GM12878 (cell line): ENCODE data around the gene SBK2. TPM values are rescaled to one million over a fixed set of nuclear protein-coding genes. Genes with fewer than 3 reads are reported as not detected.

Experiments
- CEBPB ChIP-seq, 2 experiments: fragments of 150-350 bp in 1 of 2; IDR thresholded peaks; 2 replicates each; pipeline ENCODE4 v1.6.1; 2012 to 2014; ENCODE audit warnings: low read depth in 2 of 2, low read length in 2 of 2, borderline replicate concordance in 1 of 2, inconsistent platforms in 1 of 2
- CHD2 ChIP-seq: IDR thresholded peaks from 2 replicates; pipeline ENCODE4 v1.6.1; 2011; ENCODE audit warnings: low read depth, low read length, improper control_type of control experiment, borderline replicate concordance
- KAT2A ChIP-seq: conservative IDR thresholded peaks from 2 replicates; pipeline ENCODE4 v1.6.1; 2011; ENCODE audit warnings: low read depth, low read length; ENCODE audit not compliant: control insufficient read depth
- KDM1A ChIP-seq: fragments of 200-600 bp; sonication (generic); IDR thresholded peaks from 2 replicates; pipeline ENCODE4 v1.6.1; 2016; ENCODE audit warnings: borderline replicate concordance
- MEF2B ChIP-seq: fragments of 450-650 bp; IDR thresholded peaks from 2 replicates; pipeline ENCODE4 v1.6.1; 2018; ENCODE audit warnings: mild to moderate bottlenecking, moderate library complexity; ENCODE audit not compliant: partially characterized antibody, poor library complexity, severe bottlenecking
- MLLT1 ChIP-seq: fragments of 450-650 bp; IDR thresholded peaks from 2 replicates; pipeline ENCODE4 v1.6.1; 2016; ENCODE audit warnings: mild to moderate bottlenecking
- MTA2 ChIP-seq: fragments of 450-650 bp; IDR thresholded peaks from 2 replicates; pipeline ENCODE4 v1.6.1; 2016; ENCODE audit warnings: low read depth, mild to moderate bottlenecking, moderate library complexity
- MTA3 ChIP-seq: IDR thresholded peaks from 2 replicates; pipeline ENCODE4 v1.6.1; 2012; ENCODE audit warnings: low read length, inconsistent platforms, borderline replicate concordance
- NFYA ChIP-seq: IDR thresholded peaks from 2 replicates; pipeline ENCODE4 v1.6.1; 2011; ENCODE audit warnings: low read depth, mild to moderate bottlenecking, low read length, improper control_type of control experiment, borderline replicate concordance
- NKRF ChIP-seq: fragments of 450-650 bp; conservative IDR thresholded peaks from 2 replicates; pipeline ENCODE4 v1.6.1; 2017; ENCODE audit warnings: mild to moderate bottlenecking, moderate library complexity
- NRF1 ChIP-seq: conservative IDR thresholded peaks from 2 replicates; pipeline ENCODE4 v1.6.1; 2011; ENCODE audit warnings: mild to moderate bottlenecking, low read depth, low read length, improper control_type of control experiment
- POLR2AphosphoS5 ChIP-seq: IDR thresholded peaks from 2 replicates; pipeline ENCODE4 v1.6.1; 2011; ENCODE audit warnings: mild to moderate bottlenecking, low read length, inconsistent platforms
- POU2F2 ChIP-seq: IDR thresholded peaks from 3 replicates; pipeline ENCODE4 v1.6.1; 2011; ENCODE audit warnings: low read depth, mild to moderate bottlenecking, low read length, borderline replicate concordance
- STAT3 ChIP-seq: IDR thresholded peaks from 2 replicates; pipeline ENCODE4 v1.6.1; 2011; ENCODE audit warnings: low read depth, low read length, improper control_type of control experiment
- USF1 ChIP-seq: IDR thresholded peaks from 2 replicates; pipeline ENCODE4 v1.6.1; 2011; ENCODE audit warnings: borderline replicate concordance, low read depth, mild to moderate bottlenecking, moderate library complexity, mixed read lengths, low read length; ENCODE audit not compliant: insufficient read depth; ENCODE audit errors: extremely low read length
- ZBED1 ChIP-seq: IDR thresholded peaks from 2 replicates; pipeline ENCODE4 v1.6.1; 2016; ENCODE audit warnings: borderline replicate concordance
- ZBTB40 ChIP-seq: fragments of 450-650 bp; IDR thresholded peaks from 2 replicates; pipeline ENCODE4 v1.6.1; 2016; ENCODE audit warnings: mild to moderate bottlenecking, moderate library complexity, borderline replicate concordance
- ZZZ3 ChIP-seq: IDR thresholded peaks from 2 replicates; pipeline ENCODE4 v1.6.1; 2011; ENCODE audit warnings: low read depth; ENCODE audit not compliant: control insufficient read depth, insufficient read length
- polyA plus RNA-seq, 11 experiments: library from polyadenylated mRNA; depleted of rRNA in 4 of 11; unstranded in 6 of 11; stranded (reverse) in 5 of 11; fragments of >200 nt; fragmentation: Nextera tagmentation in 4 of 11; fragmentation: Illumina TruSeq in 1 of 11; extraction: Ambion mirVana in 4 of 11; extraction: Trizol in 1 of 11; gene quantifications; 1 replicate in 1 of 11; 2 replicates in 10 of 11; pipeline versions ENCODE4 v1.2.1 to v1.2.3, GENCODE V29; 2011 to 2016; ENCODE audit warnings: inconsistent platforms in 2 of 11, missing spikeins in 2 of 11, low read depth in 1 of 11
- total RNA-seq, 4 experiments: library from RNA; depleted of rRNA in 3 of 4; stranded (reverse); fragments of >200 nt in 3 of 4; fragmentation: Illumina TruSeq in 1 of 4; extraction: Trizol in 1 of 4; gene quantifications; 2 replicates each; pipeline versions ENCODE4 v1.2.1 to v1.2.3, GENCODE V29; 2013 to 2021
- TF ChIP-seq, protein P1 (sequence below), 3 experiments: IDR thresholded peaks in 2 of 3; conservative IDR thresholded peaks in 1 of 3; 2 replicates each; pipeline ENCODE4 v1.5.1; 2011; ENCODE audit warnings: low read depth in 3 of 3, low read length in 3 of 3, mild to moderate bottlenecking in 3 of 3, control low read depth in 2 of 3, moderate library complexity in 2 of 3, inconsistent platforms in 1 of 3, mixed read lengths in 1 of 3; ENCODE audit not compliant: control insufficient read depth in 2 of 3, insufficient read depth in 1 of 3; ENCODE audit errors: extremely low read depth in 1 of 3

Gene SBK2
- total and polyA plus RNA-seq, 10 of the 15 experiments (the other 5 are each of a cell fraction or from before 2014, with no cell fraction given), result not detected

GRCh38 chr19:55580628-55581144, 43.8 kb upstream of the SBK2 start, which contains the start of gene ZNF579 (continued):
- TF ChIP-seq MTA2 (no peak), MTA3 (no peak), KAT2A (no peak), MEF2B (peak; percentile 18), ZZZ3 (no peak), CHD2 (peak; percentile 80; the same call in 1 of the 2 replicates), STAT3 (no peak), KDM1A (no peak), USF1 (no peak), NKRF (no peak), NFYA (no peak), MLLT1 (no peak), ZBED1 (no peak), ZBTB40 (peak; percentile 95), NRF1 (no peak), POU2F2 (peak; percentile 75), POLR2AphosphoS5 (peak; percentile 25; the same call in 1 of the 2 replicates), CEBPB (IDR thresholded peaks at IDR 0.05; ENCODE audit: borderline replicate concordance in 1 of 2, low read depth in 2 of 2, low read length in 2 of 2) (no peak)
- TF ChIP-seq, protein P1, sequence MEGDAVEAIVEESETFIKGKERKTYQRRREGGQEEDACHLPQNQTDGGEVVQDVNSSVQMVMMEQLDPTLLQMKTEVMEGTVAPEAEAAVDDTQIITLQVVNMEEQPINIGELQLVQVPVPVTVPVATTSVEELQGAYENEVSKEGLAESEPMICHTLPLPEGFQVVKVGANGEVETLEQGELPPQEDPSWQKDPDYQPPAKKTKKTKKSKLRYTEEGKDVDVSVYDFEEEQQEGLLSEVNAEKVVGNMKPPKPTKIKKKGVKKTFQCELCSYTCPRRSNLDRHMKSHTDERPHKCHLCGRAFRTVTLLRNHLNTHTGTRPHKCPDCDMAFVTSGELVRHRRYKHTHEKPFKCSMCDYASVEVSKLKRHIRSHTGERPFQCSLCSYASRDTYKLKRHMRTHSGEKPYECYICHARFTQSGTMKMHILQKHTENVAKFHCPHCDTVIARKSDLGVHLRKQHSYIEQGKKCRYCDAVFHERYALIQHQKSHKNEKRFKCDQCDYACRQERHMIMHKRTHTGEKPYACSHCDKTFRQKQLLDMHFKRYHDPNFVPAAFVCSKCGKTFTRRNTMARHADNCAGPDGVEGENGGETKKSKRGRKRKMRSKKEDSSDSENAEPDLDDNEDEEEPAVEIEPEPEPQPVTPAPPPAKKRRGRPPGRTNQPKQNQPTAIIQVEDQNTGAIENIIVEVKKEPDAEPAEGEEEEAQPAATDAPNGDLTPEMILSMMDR (IDR thresholded peaks at IDR 0.05 in 2 of 3, conservative IDR thresholded peaks at IDR 0.05 in 1 of 3; ENCODE audit: control insufficient read depth in 2 of 3, extremely low read depth in 1 of 3, insufficient read depth in 1 of 3, low read depth in 3 of 3, low read length in 3 of 3), result no peak
